Measurements from ENCODE around the gene FLT4.

FLT4 gene

DNA sequence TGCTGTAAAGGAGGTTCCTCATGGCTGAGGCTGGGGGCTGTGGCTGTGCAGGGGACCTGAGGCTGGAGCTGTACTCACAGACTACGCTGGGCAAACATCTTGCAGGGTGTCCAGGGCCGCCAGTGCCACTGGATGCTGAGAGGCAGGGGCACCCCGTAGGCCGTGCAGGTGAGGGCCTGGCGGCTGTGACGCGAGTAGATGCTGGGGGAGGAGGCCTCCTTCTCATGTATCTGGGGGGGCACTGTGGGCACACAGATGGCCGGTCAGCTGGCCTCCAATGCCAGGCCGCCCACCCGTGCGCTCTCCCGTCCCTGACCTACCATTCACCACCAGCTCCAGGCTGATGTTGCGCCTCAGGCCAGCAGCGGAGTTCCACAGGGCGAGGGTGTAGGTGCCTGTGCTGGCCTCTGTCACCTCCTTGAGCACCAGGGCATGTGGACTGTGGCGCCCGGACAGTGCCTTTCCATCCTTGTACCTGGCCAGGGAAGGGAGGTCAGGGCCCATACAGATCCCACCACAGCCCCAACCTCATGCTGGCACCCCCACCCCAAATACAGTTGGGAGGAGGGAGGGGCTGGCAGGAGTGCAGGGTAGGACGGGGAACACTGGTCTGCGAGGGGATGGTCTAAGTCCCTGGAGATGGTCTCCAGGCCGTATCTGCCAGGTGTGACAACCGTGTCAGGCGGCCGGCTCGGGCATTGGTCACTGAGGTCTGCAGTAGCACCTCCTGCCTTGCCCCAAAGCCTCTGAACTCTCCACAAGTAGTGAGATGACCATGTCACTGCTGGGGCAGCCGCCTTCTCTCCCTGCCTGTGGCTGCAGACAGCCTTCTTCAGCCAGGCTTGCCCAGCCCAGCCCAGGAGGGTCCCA, 23.4 kb downstream of the FLT4 start:
- DNase-seq (ENCODE audit: low spot score) = no peak

DNA sequence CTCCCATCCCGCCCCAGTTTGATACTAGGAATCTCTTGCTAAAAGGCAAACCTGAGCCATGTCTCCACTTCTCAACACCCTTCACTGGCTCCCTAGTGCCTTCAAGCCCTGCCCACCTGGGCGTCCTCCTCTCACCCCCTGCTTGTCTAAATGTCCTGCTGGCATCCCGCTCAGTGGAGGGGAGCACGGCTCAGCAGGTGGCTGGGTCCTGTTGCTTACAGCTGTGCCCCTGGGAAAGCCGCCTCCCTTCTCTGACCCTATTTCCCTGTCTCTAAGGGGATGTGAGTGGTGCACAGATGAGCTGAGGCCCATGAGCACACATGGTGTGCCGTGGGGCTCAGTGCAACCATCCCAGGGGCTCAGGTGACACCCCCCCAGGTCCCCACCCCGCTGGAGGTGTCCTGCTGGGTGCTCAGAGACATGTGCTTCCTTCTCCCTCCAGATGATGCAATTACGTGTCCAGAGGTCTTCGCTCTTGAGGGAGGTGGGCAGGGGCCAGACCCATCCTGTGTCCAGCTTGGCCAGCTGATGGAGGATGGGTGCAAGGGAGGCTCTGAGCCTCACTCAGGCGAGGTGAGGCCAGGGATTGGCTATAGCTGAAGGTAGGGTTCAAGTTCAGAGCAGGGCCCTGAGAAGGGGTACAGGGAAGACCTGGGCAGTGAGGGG, 24.1 kb downstream of the FLT4 start:
- DNase-seq (ENCODE audit: low spot score) = no peak

DNA sequence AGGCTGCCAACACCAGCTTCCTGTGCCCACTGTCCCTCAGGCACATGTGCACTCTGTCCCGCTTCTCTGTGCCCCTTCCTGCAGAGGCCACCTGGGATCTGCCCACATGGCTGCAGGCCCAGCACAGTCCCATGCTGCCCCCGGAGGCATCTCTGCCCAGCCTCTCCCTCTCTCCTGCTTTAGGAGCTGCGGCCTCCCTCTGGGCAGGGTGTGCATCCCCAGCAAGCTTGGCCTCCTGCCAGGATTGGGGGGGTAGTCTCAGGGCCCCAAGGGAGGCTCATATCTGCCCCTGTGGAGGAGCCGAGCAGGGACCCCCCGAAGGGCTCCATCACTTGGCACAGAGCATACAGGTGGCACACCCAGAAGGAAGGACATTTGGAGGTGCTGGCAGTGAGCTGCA, 24.8 kb downstream of the FLT4 start:
- DNase-seq (ENCODE audit: low spot score) = no peak

DNA sequence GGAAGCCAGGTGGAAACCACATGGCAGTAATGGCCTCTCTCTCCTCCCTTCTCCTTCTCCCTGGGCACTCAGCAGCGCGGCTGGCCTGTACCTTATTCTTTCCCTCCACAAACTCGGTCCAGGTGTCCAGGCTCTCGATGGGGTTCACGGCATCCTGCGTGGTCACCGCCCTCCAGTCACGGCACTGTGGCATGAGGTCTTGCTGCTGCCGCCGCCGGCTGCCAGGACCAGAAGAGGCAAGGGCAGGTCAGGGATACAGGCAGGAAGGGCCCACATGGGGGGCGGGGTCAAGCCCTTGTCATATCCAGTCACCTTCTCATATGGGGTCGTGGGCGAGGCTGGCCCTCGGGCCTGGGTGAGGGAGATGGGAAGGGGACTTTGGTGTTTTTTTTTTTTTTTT, 25.6 kb downstream of the FLT4 start:
- DNase-seq (ENCODE audit: low spot score) = no peak

DNA sequence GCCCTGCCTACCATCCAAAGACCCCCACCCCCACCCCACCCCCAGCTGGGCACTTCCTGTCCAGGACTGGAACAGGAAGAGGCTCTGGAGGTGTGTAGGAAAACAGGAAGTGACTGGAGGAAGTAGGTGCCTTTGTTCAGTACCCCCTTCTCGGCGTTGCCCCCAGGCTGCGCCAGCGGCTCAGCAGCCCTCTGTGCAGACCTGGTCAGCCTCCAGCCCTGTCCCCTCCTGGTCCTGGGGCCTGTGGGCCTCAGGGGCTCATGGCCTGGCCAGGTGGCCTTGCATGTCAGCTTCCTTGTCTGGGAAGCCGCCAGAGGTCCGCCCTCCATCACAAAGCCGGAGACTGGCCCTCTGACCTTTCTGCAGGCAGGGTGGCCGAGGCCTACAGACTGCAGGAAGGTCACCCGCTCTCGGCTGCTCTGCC, 26.0 kb downstream of the FLT4 start:
- DNase-seq (ENCODE audit: low spot score) = no peak

DNA sequence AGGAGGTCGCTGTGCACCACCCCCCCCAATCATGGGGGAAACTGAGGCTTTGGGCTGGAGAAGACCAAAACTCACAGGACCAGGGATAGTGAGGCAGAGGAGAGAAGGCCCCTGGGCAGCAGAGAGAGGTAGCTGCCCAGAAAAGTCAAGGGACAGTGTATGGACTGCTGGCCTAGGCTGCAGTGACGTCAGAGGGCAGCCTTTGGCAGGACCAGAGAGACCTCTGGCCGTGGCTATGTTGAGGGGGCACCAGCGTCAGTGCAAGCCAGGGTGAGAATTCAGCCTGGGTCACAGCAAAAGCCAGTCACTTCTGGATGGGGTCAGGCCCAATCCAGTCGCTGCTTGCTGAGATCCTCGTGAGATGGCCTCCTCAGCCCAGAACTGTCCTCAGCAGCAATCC, 26.5 kb downstream of the FLT4 start:
- DNase-seq (ENCODE audit: low spot score) = no peak

DNA sequence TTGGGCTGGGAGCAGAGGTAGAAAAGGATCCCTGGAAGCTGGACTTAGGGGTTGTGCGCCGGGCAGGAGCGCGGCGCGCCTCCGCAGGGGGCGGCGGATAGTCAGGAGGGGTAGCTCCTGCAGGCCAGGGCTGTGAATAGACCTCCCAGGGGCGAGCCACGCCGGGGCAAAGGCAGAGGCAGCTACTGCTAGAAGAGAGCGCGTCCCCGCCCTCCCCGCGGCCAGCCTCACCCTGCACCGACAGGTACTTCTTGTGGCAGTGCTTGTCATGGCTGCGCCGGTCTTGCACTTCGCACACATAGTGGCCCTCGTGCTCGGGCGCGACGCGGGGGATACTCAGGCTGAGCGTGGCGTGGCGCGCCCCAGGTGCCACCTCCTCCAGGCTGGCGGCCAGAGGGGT, 28.1 kb downstream of the FLT4 start:
- no peak for DNase-seq (ENCODE audit: low spot score)

DNA sequence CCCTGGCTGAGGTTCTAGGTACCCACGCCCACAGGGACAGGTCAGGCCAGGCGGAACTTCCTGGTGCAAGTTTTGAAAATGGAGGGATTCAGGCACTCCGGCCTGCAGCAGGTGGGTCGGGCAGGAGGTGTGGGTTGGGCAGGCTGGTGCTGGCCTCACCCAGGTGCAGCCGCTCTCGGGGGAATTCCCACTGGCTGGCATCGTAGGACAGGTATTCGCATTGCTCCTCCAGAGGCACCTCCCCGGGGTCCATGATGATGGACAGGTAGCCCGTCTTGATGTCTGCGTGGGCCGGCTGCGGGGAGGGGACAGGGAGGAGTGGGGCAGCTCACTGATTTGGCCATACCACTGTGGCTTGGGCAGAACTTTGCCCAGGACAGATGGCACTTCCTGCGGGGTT, 29.4 kb downstream of the FLT4 start:
- DNase-seq (ENCODE audit: low spot score) = no peak

DNA sequence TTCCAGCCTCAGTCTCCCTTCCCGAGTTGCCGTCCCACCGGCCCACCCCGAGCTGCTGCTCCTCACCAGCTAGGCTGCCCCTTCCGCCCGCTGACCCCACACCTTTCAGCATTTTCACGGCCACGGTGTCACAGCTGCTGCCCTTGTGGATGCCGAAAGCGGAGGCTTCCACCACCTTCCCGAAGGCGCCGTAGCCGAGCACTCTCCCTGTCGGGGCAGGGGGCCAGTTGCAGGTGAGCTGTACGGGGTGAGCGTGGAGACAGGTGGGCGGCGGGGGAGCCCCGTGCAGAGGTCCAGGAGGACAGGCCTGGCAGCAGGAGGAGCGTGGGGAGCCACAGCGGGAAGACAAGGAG, 29.9 kb downstream of the FLT4 start:
- DNase-seq (ENCODE audit: low spot score) = no peak

DNA sequence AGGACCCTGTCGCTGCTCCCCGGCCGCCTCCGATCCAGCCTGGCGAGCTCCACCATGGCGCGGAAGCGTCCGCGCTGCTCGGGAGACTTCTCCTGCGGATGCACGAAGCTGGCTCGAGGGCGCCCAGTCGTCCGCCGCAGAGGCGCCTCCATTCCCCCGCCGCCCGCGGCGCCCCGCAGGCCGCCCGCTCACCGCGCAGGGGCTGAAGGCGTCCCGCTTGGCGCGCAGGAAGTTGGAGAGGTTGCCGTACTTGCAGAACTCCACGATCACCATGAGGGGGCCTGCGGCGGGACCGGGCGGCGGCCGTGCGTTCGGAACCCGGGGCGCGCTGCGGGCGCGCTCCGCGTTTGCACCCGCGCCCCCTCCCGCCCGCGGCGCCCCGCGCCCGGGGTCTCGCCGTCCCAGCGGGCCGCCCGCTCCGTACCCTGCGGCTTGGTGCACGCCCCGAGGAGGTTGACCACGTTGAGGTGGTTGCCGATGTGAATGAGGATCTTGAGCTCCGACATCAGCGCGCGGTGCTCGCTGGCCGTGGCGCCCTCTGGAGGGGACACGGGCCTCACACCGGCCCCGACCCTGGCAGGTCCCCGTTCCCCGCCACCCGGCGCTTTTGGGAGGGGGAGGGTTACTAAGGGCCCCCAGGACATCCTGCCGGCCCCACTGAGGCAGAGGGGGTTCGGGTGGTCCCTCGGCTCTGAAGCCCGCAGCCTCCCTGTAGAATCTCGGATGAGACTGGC, 30.4 kb downstream of the FLT4 start:
- DNase-seq (ENCODE audit: low spot score) = peak; percentile 13

DNA sequence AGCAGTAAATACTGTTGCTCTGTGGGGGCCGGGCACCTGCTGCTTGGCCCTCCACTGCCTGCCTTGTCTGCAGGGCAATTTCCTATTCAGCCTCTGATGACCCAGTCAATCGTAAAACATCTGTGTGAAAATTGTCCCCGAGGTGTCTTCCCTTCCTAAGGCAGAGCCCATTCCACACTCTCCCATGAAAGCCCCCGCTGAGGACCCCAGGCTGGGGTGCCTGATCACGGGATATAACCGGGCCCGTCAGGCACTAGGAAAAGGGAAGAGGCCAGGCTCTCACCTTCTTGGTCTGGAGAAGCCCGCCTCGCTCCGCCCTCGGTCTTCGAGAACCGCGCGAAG, 30.9 kb downstream of the FLT4 start:
- DNase-seq (ENCODE audit: low spot score) = no peak

DNA sequence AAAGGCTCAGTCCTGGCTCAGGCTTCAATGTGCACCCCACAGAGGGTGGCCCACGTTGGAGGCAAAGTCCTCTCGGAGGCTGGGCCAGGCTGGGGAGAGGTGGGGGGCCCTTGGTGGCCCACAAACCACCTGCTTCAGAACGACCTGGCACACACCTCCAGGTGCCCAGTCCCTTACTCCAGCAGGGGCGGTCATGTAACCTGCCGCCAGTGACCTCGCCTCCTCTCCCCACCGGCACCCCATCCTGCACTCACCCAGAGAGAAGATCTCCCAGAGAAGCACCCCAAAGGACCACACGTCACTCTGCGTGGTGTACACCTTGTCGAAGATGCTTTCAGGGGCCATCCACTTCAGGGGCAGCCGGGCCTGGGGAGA, 35.6 kb downstream of the FLT4 start:
- DNase-seq (ENCODE audit: low spot score) = no peak

DNA sequence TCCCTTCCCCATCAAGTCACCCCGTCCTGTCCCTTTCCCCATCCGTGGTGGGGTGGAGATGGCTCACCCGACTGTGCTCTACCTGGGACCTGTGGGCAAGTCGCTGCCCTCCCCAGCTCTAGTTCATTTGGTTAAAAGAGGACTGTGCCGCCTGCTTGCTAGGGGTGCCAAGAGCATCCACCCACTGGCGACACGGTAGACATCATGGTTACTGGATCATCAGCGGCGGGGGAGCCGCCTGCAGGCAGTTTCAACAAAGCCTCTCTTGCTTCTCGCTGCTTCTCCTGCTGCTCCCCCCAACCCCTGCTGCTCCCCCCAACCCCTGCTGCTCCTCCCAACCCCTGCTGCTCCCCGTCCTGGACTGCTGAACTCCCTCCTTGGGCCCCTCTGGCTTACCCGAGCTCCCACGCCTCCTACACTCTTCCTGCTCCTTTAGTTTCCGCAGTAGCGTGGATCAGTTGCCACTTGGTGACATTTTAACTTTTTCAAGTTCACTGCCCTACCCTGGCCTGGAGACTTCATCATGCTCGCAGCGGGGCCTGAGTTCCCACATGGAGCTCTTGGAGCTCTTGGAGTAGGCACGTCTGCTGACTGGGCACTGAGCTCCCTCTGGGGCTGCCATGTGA, 36.1 kb downstream of the FLT4 start:
- no peak for DNase-seq (ENCODE audit: low spot score)

DNA sequence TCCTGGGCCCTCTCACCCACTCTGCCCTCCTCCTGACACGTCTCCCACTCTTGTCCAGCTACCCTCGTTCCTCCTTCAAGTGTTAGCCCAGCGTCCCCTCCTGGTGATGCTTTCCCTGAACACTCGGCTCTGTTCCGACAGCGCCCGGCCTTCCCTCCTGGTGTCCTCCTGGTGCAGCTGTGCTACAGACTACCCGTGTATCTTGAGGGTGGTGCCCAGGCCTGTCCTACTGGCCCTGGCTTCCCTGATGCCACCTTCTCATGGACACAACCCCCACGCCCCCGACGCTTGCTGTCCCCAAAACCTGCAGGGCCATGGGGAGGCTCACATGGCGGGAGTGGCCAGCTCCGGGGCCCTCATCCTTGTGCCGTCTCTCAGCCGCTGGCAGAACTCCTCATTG, 36.7 kb downstream of the FLT4 start:
- no peak for DNase-seq (ENCODE audit: low spot score)

DNA sequence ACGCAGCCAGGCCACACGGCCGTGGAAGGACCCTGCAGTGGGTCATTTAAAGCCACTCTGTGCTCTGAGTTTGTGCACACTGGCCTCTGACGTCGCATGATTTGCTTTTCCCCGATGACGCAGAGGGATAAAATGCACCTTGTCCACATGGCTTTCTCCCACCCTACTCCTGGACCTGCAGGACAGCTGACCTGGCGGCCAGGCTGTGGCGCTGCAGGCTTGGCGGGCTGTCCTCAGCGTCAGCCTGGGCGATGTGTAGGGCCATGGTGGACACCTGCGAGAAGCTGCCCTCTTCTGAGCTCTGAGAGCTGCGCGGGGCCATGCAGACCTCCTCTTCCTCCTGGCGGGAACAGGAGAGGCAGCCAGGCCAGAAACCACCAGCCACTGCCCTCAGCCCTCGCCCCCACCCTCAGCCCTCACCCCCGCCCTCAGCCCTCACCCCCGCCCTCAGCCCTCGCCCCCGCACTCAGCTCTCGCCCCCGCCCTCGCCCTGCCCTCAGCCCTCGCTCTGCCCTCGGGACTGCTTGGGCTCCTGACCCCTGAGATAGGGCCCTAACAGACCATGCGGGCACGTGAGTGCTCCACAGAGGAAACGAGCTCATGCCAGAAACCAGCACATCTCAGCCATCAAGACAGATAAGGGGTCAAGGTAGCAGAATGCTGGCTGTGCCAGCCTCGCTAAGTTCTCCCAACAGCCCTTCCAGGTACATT, 38.1 kb downstream of the FLT4 start:
- no peak for DNase-seq (ENCODE audit: low spot score)

DNA sequence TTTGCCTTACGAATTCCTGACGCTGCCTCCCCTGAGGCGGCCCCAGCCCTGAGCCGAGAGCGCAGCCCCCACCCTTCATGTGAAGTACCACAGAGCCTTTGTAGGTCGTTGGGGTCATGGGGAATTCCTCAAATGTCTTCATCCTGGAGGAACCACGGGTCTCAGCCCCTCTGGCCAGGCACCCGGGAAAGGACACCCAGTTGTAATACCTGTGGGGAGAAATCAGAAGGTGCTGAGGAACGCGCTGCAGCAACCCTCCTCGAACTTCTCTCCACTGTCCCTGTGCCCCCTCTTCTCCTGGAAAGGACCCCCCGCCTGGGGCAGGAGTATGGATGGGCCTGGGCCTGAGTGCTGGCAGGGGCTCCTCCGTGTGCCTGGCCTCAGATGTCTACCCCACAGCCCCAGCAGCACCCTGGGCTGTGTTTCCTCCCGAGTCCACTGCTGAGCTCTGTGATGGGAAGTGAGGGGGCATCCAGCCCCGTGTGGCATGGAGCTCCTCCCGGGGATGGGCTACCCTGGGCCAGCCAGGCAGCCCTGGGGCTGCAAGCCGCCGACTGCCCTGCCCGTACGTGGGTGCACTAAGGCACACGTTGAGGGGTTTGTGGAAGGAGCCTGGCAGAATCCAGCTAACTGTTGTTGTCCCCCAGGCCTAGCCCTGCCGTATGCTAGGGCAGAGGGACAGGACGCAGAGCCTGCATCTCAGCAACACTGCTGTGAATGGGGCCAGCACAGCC, 39.4 kb downstream of the FLT4 start:
- DNase-seq (ENCODE audit: low spot score) = no peak

DNA sequence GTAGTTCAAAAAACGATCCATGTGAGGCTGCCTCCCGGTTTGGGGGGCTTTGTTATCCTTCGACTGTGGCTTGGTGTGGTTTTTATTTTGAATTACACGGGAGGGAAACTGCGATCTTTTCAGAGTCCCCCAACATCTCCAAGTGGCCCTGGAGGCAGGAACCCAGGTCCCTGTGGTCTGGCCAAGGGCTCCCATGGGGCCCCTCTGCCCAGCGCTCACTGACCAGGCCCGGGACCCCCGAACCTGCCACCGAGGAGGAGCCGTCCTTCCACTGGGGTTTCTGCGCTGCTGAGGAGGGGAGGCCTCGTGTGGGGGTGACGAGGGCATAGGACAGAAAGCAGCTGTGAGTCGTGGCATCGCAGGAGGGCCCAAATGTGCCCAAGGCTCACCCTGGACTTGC, 40.0 kb downstream of the FLT4 start:
- no peak for DNase-seq (ENCODE audit: low spot score)

DNA sequence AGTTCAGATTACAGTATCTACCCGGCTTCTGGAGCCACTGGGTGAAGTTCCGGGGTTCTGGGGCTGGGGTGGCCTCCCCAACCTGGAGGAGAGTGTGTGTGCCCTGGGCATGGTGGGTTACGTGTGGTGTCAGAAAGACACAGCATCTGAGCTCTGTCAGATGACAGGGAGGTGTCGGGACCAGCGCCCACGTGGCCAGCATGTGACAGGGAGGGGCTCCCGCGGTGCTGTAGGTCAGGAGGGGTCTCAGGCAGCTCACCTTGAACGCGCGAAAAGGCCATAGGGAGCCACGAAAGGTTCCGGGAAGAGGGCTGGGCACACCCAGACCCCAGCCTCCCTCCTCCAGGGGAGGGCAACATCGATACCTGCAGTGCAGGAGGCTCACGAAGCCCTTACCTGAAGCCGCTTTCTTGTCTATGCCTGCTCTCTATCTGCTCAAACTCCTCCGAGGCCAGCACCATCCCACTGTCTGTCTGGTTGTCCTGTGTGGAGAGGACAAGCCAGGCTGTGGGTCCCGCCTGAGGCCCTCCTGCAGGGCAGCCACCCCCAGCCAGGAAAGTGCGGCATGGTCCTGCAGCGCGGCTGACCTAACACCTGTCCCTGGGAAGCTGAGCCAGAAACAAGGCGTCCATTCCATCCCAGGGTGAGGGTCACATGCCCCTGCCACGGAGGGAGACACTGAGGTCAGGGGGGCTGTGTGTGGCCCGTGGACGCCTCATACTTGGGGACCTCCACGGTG, 40.7 kb downstream of the FLT4 start:
- no peak for DNase-seq (ENCODE audit: low spot score)

DNA sequence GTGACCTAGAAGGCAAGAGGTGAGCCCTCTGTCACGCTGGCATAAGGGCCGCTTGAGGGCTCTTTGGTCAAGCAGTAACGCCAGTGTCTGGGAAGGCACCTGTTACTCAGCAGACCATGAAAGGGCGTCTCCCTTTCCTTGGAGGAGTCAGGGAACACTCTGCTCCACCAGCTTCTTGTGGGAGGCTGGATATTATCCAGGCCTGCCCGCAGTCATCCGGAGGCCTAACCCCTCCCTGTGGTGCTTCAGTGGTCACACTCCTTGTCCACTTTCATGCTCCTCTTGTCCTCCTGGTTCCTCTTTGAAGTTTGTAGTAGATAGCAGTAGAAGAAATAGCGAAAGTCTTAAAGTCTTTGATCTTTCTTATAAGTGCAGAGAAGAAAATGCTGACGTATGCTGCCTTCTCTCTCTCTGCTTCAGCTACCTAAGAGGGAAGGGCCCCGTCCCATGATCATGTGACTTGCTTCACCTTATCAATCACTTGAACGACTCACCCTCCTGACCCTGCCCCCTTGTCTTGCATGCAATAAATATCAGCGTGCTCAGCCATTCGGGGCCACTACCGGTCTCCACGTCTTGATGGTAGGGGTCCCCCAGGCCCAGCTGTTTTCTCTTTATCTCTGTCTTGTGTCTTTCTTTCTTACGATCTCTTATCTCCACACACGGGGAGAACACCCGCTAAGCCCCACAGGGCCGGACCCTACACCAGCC, 41.4 kb downstream of the FLT4 start:
- DNase-seq (ENCODE audit: low spot score) = no peak

DNA sequence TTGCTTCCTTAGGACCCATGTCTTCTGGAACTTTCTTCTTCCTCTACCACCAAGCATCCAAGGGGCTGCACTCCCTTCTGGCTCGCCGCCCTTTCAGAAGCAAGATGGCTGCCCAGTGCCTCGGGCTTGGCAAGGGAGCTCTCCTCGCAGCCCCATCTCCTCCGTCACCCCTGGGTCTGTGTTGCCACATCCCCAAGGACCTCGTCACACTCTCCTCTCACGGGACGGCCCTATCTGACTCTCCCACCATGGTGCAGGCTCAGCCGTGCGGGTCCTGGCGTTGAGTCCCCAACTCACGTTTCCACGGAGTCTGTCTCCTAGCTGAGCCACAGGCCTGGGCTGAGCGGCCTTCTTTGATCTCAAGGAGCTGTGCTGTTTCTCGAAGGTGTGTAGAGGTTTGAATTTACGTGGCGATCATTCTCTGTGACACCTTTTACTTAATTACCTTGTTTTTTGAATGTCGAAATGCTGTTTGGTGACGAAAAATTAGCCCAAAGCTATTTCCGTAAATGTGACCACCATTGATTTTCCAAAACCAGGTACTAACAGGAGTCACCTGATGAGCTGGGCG, 43.1 kb downstream of the FLT4 start:
- DNase-seq (ENCODE audit: low spot score) = no peak
